Measurements from ENCODE around the gene GPNMB.

GPNMB gene

GRCh38 chr7:23212841-23213240 lies 33.7 kb upstream of the GPNMB start:
- Histone ChIP-seq H3K36me3 (no peaks in the 10 kb centered on the region), H3K9me3 (ENCODE audit: severe bottlenecking) (no peaks in the 10 kb centered on the region), H3K27ac (no peak overlapping the region), H3K27me3 (ENCODE audit: insufficient read depth, low read depth, severe bottlenecking) (no peaks in the 10 kb centered on the region), H3K4me3 (ENCODE audit: low read depth, low read length) (no peak overlapping the region)
- TF ChIP-seq, protein P1, sequence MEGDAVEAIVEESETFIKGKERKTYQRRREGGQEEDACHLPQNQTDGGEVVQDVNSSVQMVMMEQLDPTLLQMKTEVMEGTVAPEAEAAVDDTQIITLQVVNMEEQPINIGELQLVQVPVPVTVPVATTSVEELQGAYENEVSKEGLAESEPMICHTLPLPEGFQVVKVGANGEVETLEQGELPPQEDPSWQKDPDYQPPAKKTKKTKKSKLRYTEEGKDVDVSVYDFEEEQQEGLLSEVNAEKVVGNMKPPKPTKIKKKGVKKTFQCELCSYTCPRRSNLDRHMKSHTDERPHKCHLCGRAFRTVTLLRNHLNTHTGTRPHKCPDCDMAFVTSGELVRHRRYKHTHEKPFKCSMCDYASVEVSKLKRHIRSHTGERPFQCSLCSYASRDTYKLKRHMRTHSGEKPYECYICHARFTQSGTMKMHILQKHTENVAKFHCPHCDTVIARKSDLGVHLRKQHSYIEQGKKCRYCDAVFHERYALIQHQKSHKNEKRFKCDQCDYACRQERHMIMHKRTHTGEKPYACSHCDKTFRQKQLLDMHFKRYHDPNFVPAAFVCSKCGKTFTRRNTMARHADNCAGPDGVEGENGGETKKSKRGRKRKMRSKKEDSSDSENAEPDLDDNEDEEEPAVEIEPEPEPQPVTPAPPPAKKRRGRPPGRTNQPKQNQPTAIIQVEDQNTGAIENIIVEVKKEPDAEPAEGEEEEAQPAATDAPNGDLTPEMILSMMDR (IDR thresholded peaks at IDR 0.05; ENCODE audit: low read depth, low read length) = no peak
- no peak for DNase-seq

DNA sequence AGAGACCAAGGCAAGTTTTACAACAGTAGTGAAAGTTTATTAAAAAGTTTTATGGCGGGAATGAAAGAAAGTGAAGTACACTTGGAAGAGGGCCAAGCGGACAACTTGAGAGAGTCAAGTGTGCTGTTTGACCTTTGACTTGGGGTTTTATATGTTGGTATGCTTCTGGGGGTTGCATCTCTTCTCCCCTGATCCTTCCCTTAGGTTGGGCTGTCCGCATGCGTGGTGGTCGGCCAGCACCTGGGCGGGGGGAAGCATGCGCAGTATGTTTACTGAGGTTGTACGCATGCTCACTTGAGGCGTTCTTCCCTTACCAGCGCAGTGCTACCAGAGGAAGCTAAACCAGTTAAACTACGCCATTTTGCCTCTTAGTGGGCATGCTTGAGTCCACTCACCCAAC lies 32.8 kb upstream of the GPNMB start:
- Histone ChIP-seq H3K27ac (no peak overlapping the region), H3K27me3 (ENCODE audit: insufficient read depth, low read depth, severe bottlenecking) (no peaks in the 10 kb centered on the region), H3K9me3 (ENCODE audit: severe bottlenecking) (no peaks in the 10 kb centered on the region), H3K36me3 (no peaks in the 10 kb centered on the region), H3K4me3 (ENCODE audit: low read depth, low read length) (no peak overlapping the region)
- TF ChIP-seq, protein P1 (IDR thresholded peaks at IDR 0.05; ENCODE audit: low read depth, low read length) = no peak
- no peak for DNase-seq

DNA sequence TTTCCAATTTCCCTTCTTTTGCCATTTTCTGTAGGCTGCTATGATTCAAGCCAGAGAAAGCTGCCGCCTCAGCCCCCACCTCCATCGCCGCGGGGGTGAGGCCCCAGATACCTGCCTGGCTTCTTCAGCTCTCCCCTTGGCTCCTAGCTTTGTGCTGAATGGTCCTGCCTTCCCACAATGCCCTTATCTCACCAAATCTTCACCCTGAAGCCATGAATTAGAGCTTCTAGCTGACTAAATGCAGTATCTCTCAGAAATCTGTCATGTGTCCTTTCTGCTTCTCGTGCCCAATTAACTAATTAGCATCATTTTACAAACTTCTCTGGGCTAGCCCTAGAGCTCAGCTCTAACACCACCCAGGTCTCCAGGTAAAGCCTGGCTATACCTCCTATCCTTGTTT lies 32.2 kb upstream of the GPNMB start:
- DNase-seq = no peak
- Histone ChIP-seq H3K27me3 (ENCODE audit: insufficient read depth, low read depth, severe bottlenecking) (no peaks in the 10 kb centered on the region), H3K4me3 (ENCODE audit: low read depth, low read length) (no peak overlapping the region), H3K9me3 (ENCODE audit: severe bottlenecking) (no peaks in the 10 kb centered on the region), H3K27ac (no peak overlapping the region), H3K36me3 (no peaks in the 10 kb centered on the region)
- TF ChIP-seq, protein P1 (IDR thresholded peaks at IDR 0.05; ENCODE audit: low read depth, low read length) = no peak

DNA sequence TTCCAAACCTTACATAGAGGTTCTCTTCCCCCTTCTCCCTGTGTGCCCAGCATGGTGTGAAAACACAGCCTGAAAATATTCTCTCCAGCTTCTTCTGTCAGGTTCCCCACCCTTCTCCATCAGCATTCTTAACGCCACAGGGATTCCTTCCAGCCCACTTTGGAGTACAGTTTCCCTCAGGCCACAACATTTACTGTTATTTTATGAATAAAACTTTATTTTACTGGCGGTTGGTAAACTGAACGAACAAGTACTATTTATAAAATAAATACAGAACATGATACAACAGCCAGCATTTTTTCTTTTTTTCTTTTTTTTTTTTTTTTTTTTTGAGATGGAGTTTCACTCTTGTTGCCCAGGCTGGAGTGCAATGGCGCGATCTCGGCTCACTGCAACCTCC lies 31.6 kb upstream of the GPNMB start:
- DNase-seq = no peak
- Histone ChIP-seq H3K27me3 (ENCODE audit: insufficient read depth, low read depth, severe bottlenecking) (no peaks in the 10 kb centered on the region), H3K36me3 (no peaks in the 10 kb centered on the region), H3K27ac (no peak overlapping the region), H3K4me3 (ENCODE audit: low read depth, low read length) (no peak overlapping the region), H3K9me3 (ENCODE audit: severe bottlenecking) (no peaks in the 10 kb centered on the region)
- TF ChIP-seq, protein P1 (IDR thresholded peaks at IDR 0.05; ENCODE audit: low read depth, low read length) = no peak

DNA sequence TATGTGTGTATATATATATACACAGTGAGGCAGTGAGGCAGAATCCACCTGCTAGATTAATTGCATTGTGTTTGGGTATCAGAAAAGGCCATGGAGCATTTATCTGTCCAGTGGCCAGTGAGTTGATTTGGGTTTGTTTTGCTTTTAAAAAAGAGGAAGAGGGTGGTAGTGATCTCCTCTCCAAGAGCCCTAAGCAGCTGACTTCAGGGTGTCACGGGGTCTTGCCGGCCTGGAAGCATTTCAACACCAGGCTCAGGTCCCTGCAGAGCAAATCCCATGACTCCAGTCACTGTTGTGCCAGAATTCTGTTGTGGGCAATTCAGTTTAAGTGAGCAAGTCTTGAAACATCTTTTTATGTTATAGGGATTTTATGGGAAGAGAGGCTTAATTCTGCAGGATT lies 30.6 kb upstream of the GPNMB start:
- DNase-seq = no peak
- TF ChIP-seq, protein P1 (IDR thresholded peaks at IDR 0.05; ENCODE audit: low read depth, low read length) = no peak

DNA sequence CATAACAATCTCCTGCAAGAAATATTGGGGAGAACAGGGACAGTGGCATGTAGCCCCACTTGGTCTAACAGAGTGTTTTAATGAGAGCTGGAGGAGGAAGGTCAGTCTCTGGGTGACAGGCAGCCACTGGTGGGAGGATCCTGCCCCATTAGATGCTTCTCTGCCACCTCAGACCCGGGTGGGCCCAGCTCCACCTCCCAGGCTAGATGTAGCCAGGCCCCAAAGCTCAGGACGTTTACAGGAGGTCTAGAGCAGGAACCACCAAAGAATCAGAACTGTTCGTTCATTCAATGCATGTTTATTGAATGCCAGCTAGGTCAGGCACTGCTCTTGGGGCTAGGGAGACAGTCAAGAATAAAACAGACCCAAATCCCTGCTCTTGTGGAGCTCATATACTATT lies 28.4 kb upstream of the GPNMB start:
- H3K4me3 ChIP-seq (ENCODE audit: low read depth, low read length) = no peak overlapping the region
- TF ChIP-seq, protein P1 (IDR thresholded peaks at IDR 0.05; ENCODE audit: low read depth, low read length) = no peak
- H3K27ac ChIP-seq = no peak overlapping the region
- DNase-seq = no peak
- no peaks in the 10 kb centered on the region for H3K36me3 ChIP-seq
- H3K27me3 ChIP-seq (ENCODE audit: insufficient read depth, low read depth, severe bottlenecking) = no peaks in the 10 kb centered on the region
- H3K9me3 ChIP-seq (ENCODE audit: severe bottlenecking) = no peaks in the 10 kb centered on the region

More for the DNA sequence above, 30.6 kb upstream of the GPNMB start:
- Histone ChIP-seq H3K27ac (no peak overlapping the region), H3K9me3 (ENCODE audit: severe bottlenecking) (no peaks in the 10 kb centered on the region), H3K4me3 (ENCODE audit: low read depth, low read length) (no peak overlapping the region), H3K27me3 (ENCODE audit: insufficient read depth, low read depth, severe bottlenecking) (no peaks in the 10 kb centered on the region), H3K36me3 (no peaks in the 10 kb centered on the region)
